ENCODE data around the gene LRRC4B. TPM values are rescaled to one million over a fixed set of nuclear protein-coding genes. Genes with fewer than 3 reads are reported as not detected.

LRRC4B gene
- total RNA-seq, 1 donor from 2014 or later, result 3.9 TPM

- H3K27ac ChIP-seq, result no peak overlapping the region
- no peaks in the 10 kb centered on the region for H3K9me3 ChIP-seq
- H3K36me3 ChIP-seq, result no peaks in the 10 kb centered on the region
- no peak overlapping the region for H3K4me3 ChIP-seq
- H3K27me3 ChIP-seq (ENCODE audit: low read depth), result no peaks in the 10 kb centered on the region
- no peak for TF ChIP-seq CTCF (IDR thresholded peaks at IDR 0.05)
- H3K4me1 ChIP-seq, result no peaks in the 10 kb centered on the region
- DNase-seq, result peak; percentile 47
- ATAC-seq, result peak; percentile 59 to 67
- intact Hi-C loops (cut with DNase I), result no loop called here
Observed at GRCh38 chr19:50500753-50501151, 67.5 kb downstream of the LRRC4B start.

GRCh38 chr19:50500060-50500752, 68.0 kb downstream of the LRRC4B start:
- Histone ChIP-seq H3K4me3 (no peak overlapping the region), H3K9me3 (no peaks in the 10 kb centered on the region), H3K27me3 (ENCODE audit: low read depth) (no peaks in the 10 kb centered on the region), H3K4me1 (no peaks in the 10 kb centered on the region), H3K27ac (no peak overlapping the region), H3K36me3 (no peaks in the 10 kb centered on the region)
- peak; percentile 44 for DNase-seq
- intact Hi-C loops (cut with DNase I), result no loop called here
- peak; percentile 51 to 64 for ATAC-seq
- no peak for TF ChIP-seq CTCF (IDR thresholded peaks at IDR 0.05)

GRCh38 chr19:50498219-50499056, 69.8 kb downstream of the LRRC4B start:
- intact Hi-C loops (cut with DNase I), result no loop called here
- DNase-seq (no peak), ATAC-seq (no peak)
- Histone ChIP-seq H3K36me3 (no peaks in the 10 kb centered on the region), H3K4me3 (no peak overlapping the region), H3K27me3 (ENCODE audit: low read depth) (no peaks in the 10 kb centered on the region), H3K9me3 (no peaks in the 10 kb centered on the region), H3K4me1 (no peaks in the 10 kb centered on the region), H3K27ac (no peak overlapping the region)
- TF ChIP-seq CTCF (IDR thresholded peaks at IDR 0.05), result no peak

GRCh38 chr19:50497022-50497405, 71.2 kb downstream of the LRRC4B start:
- no peak for TF ChIP-seq CTCF (IDR thresholded peaks at IDR 0.05)
- Histone ChIP-seq H3K9me3 (no peaks in the 10 kb centered on the region), H3K4me3 (no peak overlapping the region), H3K27me3 (ENCODE audit: low read depth) (no peaks in the 10 kb centered on the region), H3K4me1 (no peaks in the 10 kb centered on the region), H3K27ac (no peak overlapping the region), H3K36me3 (no peaks in the 10 kb centered on the region)
- DNase-seq (peak; percentile 14), ATAC-seq (no peak)
- intact Hi-C loops (cut with DNase I), result no loop called here

- Histone ChIP-seq H3K27me3 (ENCODE audit: low read depth) (no peaks in the 10 kb centered on the region), H3K36me3 (no peaks in the 10 kb centered on the region), H3K4me3 (no peak overlapping the region), H3K4me1 (no peaks in the 10 kb centered on the region), H3K9me3 (no peaks in the 10 kb centered on the region), H3K27ac (no peak overlapping the region)
- TF ChIP-seq CTCF (IDR thresholded peaks at IDR 0.05), result no peak
- intact Hi-C loops (cut with DNase I), result no loop called here
- DNase-seq (peak; percentile 36), ATAC-seq (no peak)
Observed at GRCh38 chr19:50496189-50497021, 71.8 kb downstream of the LRRC4B start.

Measured in lower lobe of right lung (tissue), 2 donors.